Upper lobe of left lung (tissue), 4 donors: ENCODE measurements around the gene VWA2.

Experiments used
- POLR2AphosphoS5 ChIP-seq, 2 donors: sonication (generic); formaldehyde crosslinking; IDR thresholded peaks; one replicate each; pipeline ENCODE4 v1.5.1; 2017; ENCODE audit warnings: antibody characterized with exemption in 2 of 2
- TF ChIP-seq, protein P1 (sequence below), 6 experiments: fragments of 450-650 bp in 4 of 6; fragments of 200-600 bp in 2 of 6; sonication (generic) in 2 of 6; IDR thresholded peaks; one replicate each; pipeline ENCODE4 v1.5.1; 2016 to 2019; ENCODE audit warnings: antibody characterized with exemption in 6 of 6

DNA sequence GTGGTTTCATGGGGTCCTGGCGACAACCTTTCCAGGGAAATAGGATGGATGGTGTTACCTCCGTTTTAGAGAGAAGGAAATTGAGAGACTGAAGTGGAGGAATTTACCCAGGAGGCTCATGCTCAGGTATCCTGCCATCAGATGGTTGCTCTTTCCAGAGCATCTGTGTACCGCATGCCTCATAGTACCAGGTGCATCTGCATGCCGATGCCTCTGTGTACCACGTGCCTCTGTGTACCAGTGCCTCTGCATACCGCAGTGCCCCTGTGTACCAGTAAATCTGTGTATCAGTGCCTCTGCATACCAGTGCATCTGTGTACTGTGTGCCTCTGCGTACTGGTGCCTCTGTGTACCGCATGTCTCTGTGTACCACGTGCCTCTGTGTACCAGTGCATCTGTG, 3.2 kb downstream of the VWA2 start:
- TF ChIP-seq, protein P1, sequence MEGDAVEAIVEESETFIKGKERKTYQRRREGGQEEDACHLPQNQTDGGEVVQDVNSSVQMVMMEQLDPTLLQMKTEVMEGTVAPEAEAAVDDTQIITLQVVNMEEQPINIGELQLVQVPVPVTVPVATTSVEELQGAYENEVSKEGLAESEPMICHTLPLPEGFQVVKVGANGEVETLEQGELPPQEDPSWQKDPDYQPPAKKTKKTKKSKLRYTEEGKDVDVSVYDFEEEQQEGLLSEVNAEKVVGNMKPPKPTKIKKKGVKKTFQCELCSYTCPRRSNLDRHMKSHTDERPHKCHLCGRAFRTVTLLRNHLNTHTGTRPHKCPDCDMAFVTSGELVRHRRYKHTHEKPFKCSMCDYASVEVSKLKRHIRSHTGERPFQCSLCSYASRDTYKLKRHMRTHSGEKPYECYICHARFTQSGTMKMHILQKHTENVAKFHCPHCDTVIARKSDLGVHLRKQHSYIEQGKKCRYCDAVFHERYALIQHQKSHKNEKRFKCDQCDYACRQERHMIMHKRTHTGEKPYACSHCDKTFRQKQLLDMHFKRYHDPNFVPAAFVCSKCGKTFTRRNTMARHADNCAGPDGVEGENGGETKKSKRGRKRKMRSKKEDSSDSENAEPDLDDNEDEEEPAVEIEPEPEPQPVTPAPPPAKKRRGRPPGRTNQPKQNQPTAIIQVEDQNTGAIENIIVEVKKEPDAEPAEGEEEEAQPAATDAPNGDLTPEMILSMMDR (IDR thresholded peaks at IDR 0.05), result no peak
- TF ChIP-seq POLR2AphosphoS5 (IDR thresholded peaks at IDR 0.05), result no peak
